Nasal cavity respiratory epithelium epithelial cell of viscerocranial mucosa (primary cell): ENCODE measurements around the gene PDLIM5. TPM values are rescaled to one million over a fixed set of nuclear protein-coding genes. Genes with fewer than 3 reads are reported as not detected.

ENCODE experiments used
- total RNA-seq: library from RNA; depleted of rRNA; stranded (reverse); fragments of >200 nt; gene quantifications from 2 replicates; pipeline ENCODE4 v1.2.3, GENCODE V29; 2014

Gene PDLIM5, protein sequence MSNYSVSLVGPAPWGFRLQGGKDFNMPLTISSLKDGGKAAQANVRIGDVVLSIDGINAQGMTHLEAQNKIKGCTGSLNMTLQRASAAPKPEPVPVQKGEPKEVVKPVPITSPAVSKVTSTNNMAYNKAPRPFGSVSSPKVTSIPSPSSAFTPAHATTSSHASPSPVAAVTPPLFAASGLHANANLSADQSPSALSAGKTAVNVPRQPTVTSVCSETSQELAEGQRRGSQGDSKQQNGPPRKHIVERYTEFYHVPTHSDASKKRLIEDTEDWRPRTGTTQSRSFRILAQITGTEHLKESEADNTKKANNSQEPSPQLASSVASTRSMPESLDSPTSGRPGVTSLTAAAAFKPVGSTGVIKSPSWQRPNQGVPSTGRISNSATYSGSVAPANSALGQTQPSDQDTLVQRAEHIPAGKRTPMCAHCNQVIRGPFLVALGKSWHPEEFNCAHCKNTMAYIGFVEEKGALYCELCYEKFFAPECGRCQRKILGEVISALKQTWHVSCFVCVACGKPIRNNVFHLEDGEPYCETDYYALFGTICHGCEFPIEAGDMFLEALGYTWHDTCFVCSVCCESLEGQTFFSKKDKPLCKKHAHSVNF
- total RNA-seq: 155 and 279 TPM in 2 replicates

DNA sequence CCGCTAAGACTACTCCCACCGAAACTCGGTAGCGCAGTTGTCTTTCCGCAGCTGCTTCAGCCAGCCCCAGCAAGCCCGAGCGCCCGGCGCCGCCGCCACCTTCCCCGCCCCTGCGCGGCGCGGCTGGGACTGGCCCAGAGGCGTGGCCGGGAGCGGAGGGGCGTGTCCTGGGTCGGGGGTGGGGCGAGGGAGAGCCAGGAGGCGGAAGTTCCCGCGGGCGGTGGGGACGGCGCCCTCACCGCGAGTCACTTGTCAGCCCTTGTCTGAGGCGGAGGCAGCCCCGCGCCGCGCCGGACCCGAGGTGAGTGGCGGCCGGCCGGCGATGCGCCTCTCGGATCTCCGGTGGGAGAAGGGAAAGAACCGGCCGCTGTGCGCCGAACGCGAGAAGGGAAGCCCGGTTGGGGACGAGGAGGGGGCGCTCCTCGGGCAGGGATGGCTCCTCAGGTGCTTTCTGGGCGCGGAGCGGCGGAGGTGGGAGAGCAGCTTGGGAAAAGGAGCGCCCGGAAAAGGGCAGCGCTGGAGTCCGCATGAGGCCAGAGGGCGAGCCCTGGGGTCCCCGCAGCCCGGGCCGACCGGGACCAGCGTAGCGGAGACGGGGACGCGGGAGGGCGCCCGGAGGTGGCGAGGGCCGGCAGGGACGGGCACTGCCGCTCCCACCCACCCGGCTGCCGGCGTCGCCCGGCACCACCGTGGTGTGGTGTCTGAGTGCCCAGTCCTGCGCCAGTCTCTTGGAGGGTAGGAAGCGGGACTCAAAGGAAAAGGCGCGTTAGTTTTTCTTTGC is at the start of gene PDLIM5:
TSS of gene PDLIM5 (plus strand) at position 248 of the 781 bp plus-strand sequence. CDS start 3,347 bp downstream, outside the sequence.

Other genes with a start within 250 kb of the PDLIM5 start
- 23.9 and 35.0 TPM in 2 replicates for gene SMARCAD1, start 244.1 kb upstream of the PDLIM5 start, total RNA-seq
- gene HPGDS, start 109.1 kb upstream of the PDLIM5 start, total RNA-seq: not detected in 2 replicates